ENCODE results near the gene DPM3.
"Not testable (repeated sequence)": the region's sequence is repeated elsewhere in the genome, so short reads cannot be mapped to it uniquely, and the experiment has no call there.

The DPM3 gene

GRCh38 chr1:155162631-155163030, 22.3 kb upstream of the DPM3 start:
- in situ Hi-C loops (cut with HindIII; ENCODE audit: low sequenced_read_pairs), result not testable (repeated sequence)

- in situ Hi-C loops (cut with HindIII; ENCODE audit: low sequenced_read_pairs), result no loop called here
Observed at GRCh38 chr1:155160128-155160527, 19.8 kb upstream of the DPM3 start.

GRCh38 chr1:155158991-155159390, 18.7 kb upstream of the DPM3 start:
- in situ Hi-C loops (cut with HindIII; ENCODE audit: low sequenced_read_pairs), result no loop called here

- in situ Hi-C loops (cut with HindIII; ENCODE audit: low sequenced_read_pairs), result not testable (repeated sequence)
Observed at GRCh38 chr1:155155996-155156643, 15.8 kb upstream of the DPM3 start.

GRCh38 chr1:155145491-155145890, 5.2 kb upstream of the DPM3 start:
- in situ Hi-C loops (cut with HindIII; ENCODE audit: low sequenced_read_pairs), result no loop called here

- in situ Hi-C loops (cut with HindIII; ENCODE audit: low sequenced_read_pairs), result no loop called here
Observed at GRCh38 chr1:155141749-155142148, 1.4 kb upstream of the DPM3 start.

GRCh38 chr1:155140630-155140953, 261 bp upstream of the DPM3 start:
- in situ Hi-C loops (cut with HindIII; ENCODE audit: low sequenced_read_pairs), result no loop called here

- in situ Hi-C loops (cut with HindIII; ENCODE audit: low sequenced_read_pairs), result loop anchor here (5.0 kb wide), 1 partner anchor 45 kb away; no protein-coding TSS in a partner anchor
Observed at GRCh38 chr1:155137154-155137949, 3.0 kb downstream of the DPM3 start.

- in situ Hi-C loops (cut with HindIII; ENCODE audit: low sequenced_read_pairs), result loop anchor here (5.0 kb wide), 1 partner anchor 46 kb away; no protein-coding TSS in a partner anchor
Observed at GRCh38 chr1:155136748-155137147, 3.6 kb downstream of the DPM3 start.

- in situ Hi-C loops (cut with HindIII; ENCODE audit: low sequenced_read_pairs), result loop anchor here (5.0 kb wide), 1 partner anchor 47 kb away; no protein-coding TSS in a partner anchor
Observed at GRCh38 chr1:155135415-155136028, 4.8 kb downstream of the DPM3 start, which contains the start of gene SLC50A1. TSS of gene SLC50A1 (plus strand) at chr1:155135852. CDS start at chr1:155135912, 60 bp downstream.

- in situ Hi-C loops (cut with HindIII; ENCODE audit: low sequenced_read_pairs), result loop anchor here (5.0 kb wide), 1 partner anchor 47 kb away; no protein-coding TSS in a partner anchor
Observed at GRCh38 chr1:155134880-155135414, 5.4 kb downstream of the DPM3 start.

GRCh38 chr1:155134322-155134721, 6.0 kb downstream of the DPM3 start:
- in situ Hi-C loops (cut with HindIII; ENCODE audit: low sequenced_read_pairs), result no loop called here

- in situ Hi-C loops (cut with HindIII; ENCODE audit: low sequenced_read_pairs), result no loop called here
Observed at GRCh38 chr1:155133799-155134281, 6.5 kb downstream of the DPM3 start.

GRCh38 chr1:155131856-155132255, 8.5 kb downstream of the DPM3 start:
- in situ Hi-C loops (cut with HindIII; ENCODE audit: low sequenced_read_pairs), result no loop called here

- in situ Hi-C loops (cut with HindIII; ENCODE audit: low sequenced_read_pairs), result no loop called here
Observed at GRCh38 chr1:155131285-155131684, 9.0 kb downstream of the DPM3 start.

- in situ Hi-C loops (cut with HindIII; ENCODE audit: low sequenced_read_pairs), result no loop called here
Observed at GRCh38 chr1:155130272-155131006, 9.9 kb downstream of the DPM3 start.

GRCh38 chr1:155128755-155129473, 11.4 kb downstream of the DPM3 start:
- in situ Hi-C loops (cut with HindIII; ENCODE audit: low sequenced_read_pairs), result no loop called here

- in situ Hi-C loops (cut with HindIII; ENCODE audit: low sequenced_read_pairs), result no loop called here
Observed at GRCh38 chr1:155127967-155128754, 12.2 kb downstream of the DPM3 start.

All from endothelial cell of hepatic sinusoid (primary cell).